Nephron progenitor cell (in vitro differentiated cells): ENCODE results near the gene C1orf146.

Experiments used
- DNase-seq: peaks from one replicate; pipeline ENCODE4 v3.0.0; 2021
- H3K27ac Mint-ChIP-seq: 2 replicates; pipeline ENCODE4 v1.8.0; 2021; ENCODE audit warnings: mild to moderate bottlenecking, moderate library complexity, mixed read lengths
- H3K27me3 Mint-ChIP-seq: 2 replicates; pipeline ENCODE4 v1.8.0; 2021; ENCODE audit warnings: mild to moderate bottlenecking, low read depth, mixed read lengths; ENCODE audit not compliant: poor library complexity
- H3K36me3 Mint-ChIP-seq: 2 replicates; pipeline ENCODE4 v1.8.0; 2021; ENCODE audit warnings: low read depth, mixed read lengths
- H3K4me1 Mint-ChIP-seq: 2 replicates; pipeline ENCODE4 v1.8.0; 2021; ENCODE audit warnings: mixed read lengths
- H3K4me3 Mint-ChIP-seq: 2 replicates; pipeline ENCODE4 v1.8.0; 2021; ENCODE audit warnings: mild to moderate bottlenecking, moderate library complexity, mixed read lengths
- H3K9me3 Mint-ChIP-seq: 2 replicates; pipeline ENCODE4 v1.8.0; 2021; ENCODE audit warnings: mild to moderate bottlenecking, moderate library complexity, mixed read lengths
- TF ChIP-seq, protein P1 (sequence below): fragments of 200-600 bp; sonication (generic); IDR thresholded peaks from 2 replicates; pipeline ENCODE4 v1.5.0; 2021; ENCODE audit warnings: antibody characterized with exemption

Gene C1orf146

DNA sequence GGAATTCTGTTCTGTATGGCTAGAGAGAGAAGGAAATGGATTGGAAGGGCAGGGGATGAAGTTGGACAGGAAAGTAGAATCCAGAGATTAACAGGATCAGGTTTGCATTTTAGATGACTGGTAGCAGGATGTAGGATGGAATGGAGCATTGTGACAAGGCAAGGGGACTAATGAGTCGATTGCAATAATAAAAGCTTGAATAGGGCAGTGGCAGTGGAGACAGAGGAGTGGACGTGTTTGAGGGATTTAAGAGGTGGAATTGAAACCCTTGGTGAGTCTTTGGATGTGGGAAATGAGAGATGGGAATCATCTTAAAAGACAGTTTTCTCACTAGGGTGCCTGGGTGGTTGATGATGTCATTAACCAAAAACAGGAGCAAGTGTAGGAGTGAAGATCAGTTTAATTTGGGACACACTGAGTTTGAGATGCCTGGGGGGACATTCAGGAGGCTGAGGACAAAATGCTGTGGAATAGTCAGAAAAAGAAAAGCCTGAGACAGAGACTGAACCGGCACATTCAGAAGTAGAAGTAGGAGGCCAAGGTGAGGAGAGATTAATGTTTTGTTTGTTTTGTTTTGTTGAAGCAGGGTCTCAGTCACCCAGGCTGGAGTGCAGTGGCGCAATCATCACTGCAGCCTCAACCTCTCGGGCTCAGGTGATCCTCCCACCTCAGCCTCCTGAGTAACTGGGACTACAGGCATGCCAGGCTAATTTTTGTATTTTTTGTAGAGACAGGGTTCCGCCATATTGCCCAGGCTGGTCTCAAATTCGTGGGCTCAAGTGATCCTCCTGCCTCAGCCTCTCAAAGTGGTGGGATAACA, 29.1 kb upstream of the C1orf146 start:
- no peaks in the 10 kb centered on the region for H3K36me3 Mint-ChIP-seq
- H3K27me3 Mint-ChIP-seq: peaks cover 4% of the 10 kb centered on the region
- TF ChIP-seq, protein P1, sequence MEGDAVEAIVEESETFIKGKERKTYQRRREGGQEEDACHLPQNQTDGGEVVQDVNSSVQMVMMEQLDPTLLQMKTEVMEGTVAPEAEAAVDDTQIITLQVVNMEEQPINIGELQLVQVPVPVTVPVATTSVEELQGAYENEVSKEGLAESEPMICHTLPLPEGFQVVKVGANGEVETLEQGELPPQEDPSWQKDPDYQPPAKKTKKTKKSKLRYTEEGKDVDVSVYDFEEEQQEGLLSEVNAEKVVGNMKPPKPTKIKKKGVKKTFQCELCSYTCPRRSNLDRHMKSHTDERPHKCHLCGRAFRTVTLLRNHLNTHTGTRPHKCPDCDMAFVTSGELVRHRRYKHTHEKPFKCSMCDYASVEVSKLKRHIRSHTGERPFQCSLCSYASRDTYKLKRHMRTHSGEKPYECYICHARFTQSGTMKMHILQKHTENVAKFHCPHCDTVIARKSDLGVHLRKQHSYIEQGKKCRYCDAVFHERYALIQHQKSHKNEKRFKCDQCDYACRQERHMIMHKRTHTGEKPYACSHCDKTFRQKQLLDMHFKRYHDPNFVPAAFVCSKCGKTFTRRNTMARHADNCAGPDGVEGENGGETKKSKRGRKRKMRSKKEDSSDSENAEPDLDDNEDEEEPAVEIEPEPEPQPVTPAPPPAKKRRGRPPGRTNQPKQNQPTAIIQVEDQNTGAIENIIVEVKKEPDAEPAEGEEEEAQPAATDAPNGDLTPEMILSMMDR: no peak
- no peak overlapping the region for H3K4me3 Mint-ChIP-seq
- H3K9me3 Mint-ChIP-seq: no peaks in the 10 kb centered on the region
- peak overlapping the region; percentile 60 for H3K27ac Mint-ChIP-seq
- DNase-seq: no peak
- H3K4me1 Mint-ChIP-seq: no peaks in the 10 kb centered on the region

DNA sequence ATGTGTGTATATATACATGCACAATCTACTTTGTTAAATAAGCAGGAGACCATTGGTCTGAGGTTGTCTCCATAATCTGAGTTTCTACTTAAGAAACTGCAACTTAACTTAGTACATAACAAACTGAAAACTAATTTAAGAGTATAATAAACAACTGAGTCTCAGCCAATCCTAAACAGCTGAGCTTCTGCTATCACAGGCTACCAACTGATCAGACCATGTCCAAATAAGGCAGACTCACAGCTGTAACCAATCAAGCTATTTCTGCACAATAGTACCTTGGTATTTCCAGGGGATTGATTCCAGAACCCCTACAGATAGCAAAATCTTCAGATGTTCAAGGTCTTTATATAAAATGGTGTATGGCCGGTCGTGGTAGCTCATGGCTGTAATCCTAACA, 26.0 kb upstream of the C1orf146 start:
- peaks cover 4% of the 10 kb centered on the region for H3K27me3 Mint-ChIP-seq
- no peaks in the 10 kb centered on the region for H3K4me1 Mint-ChIP-seq
- TF ChIP-seq, protein P1: no peak
- no peak overlapping the region for H3K4me3 Mint-ChIP-seq
- H3K36me3 Mint-ChIP-seq: no peaks in the 10 kb centered on the region
- no peaks in the 10 kb centered on the region for H3K9me3 Mint-ChIP-seq
- DNase-seq: no peak
- H3K27ac Mint-ChIP-seq: no peak overlapping the region

DNA sequence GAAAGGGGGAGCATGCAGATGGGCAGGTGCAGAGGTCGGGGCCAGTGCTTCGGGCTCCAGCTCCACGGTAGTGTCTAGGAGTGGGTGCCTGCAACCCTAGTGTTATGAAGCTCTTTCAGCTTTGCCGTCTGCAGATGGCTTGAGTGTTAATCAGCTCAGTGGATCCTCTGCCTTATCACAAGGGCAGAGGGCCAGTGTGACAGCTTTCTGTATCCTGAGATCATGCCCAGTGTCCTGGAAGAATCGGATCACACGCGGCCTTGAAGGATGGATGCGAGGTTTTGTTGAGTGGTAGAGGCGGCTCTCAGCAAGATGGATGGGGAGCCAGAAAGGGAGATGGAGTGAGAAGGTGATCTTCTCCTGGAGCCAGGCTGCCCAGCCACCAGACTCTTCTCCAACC, 25.5 kb upstream of the C1orf146 start:
- no peaks in the 10 kb centered on the region for H3K9me3 Mint-ChIP-seq
- DNase-seq: no peak
- TF ChIP-seq, protein P1: no peak
- no peaks in the 10 kb centered on the region for H3K36me3 Mint-ChIP-seq
- H3K27ac Mint-ChIP-seq: no peak overlapping the region
- no peak overlapping the region for H3K4me3 Mint-ChIP-seq
- peaks cover 4% of the 10 kb centered on the region for H3K27me3 Mint-ChIP-seq
- no peaks in the 10 kb centered on the region for H3K4me1 Mint-ChIP-seq

DNA sequence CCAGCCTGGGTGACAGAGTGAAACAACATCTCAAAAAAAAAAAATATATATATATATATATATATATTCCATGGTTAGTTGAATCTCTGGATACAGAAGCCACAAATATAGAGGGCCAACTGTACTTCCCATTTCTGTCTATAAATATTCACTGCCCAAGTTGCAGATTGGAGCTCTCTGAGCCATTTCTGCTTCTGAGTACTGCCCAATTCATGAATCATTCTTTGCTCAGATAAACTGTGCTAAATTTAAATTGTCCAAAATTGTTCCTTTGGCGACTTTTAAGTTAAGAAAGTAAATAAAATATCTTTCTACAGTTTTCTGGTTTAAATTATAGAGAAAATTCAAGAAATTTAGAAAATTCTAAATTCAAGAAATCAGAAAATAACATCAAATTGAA, 23.2 kb upstream of the C1orf146 start:
- TF ChIP-seq, protein P1: no peak
- Mint-ChIP-seq H3K4me1 (no peaks in the 10 kb centered on the region), H3K4me3 (no peak overlapping the region), H3K9me3 (no peaks in the 10 kb centered on the region), H3K27ac (no peak overlapping the region), H3K27me3 (peaks cover under 1% of the 10 kb centered on the region), H3K36me3 (no peaks in the 10 kb centered on the region)
- DNase-seq: no peak

DNA sequence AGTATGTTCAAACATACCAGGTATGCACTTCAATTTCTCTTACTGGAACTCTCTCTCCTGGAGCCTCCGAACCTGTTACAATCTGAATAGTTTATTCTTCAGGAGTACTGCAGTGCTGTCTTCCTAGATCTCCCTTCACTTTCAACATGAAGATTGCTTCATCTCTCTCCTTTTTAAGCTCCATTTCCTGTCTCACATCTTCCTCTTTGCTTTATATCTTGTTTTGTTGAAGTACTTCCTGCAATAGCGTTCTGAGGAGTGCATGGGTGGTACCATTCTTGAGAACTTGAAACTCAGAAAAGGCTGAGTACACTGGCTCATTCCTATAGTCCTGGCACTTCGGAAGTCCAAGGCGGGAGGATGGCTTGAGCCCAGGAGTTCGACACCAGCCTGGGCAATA, 15.7 kb upstream of the C1orf146 start:
- TF ChIP-seq, protein P1: no peak
- Mint-ChIP-seq H3K4me3 (no peak overlapping the region), H3K4me1 (no peaks in the 10 kb centered on the region), H3K27me3 (peaks cover 3% of the 10 kb centered on the region), H3K9me3 (peaks cover 4% of the 10 kb centered on the region), H3K27ac (no peak overlapping the region), H3K36me3 (no peaks in the 10 kb centered on the region)
- DNase-seq: no peak

DNA sequence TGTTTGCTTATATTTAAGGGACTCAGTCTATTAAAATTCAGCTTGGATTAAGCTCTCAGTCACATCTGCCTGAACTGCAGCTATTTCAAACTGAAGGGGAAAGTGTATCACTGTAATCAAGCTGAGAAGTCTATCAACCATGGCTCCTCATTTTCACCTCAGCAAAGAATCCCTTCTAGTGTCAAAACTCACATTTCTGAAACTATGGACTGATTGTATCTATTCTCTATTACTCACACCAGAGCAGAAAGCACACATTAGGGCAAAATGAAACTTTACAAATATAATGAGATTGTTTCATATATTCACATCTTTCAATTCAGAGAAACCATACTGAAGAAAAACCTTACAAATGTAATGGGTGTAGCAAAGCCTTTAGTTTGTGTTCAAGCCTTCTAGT, 14.6 kb upstream of the C1orf146 start:
- H3K4me1 Mint-ChIP-seq: no peaks in the 10 kb centered on the region
- no peak for DNase-seq

More for the DNA sequence above, 14.6 kb upstream of the C1orf146 start:
- H3K27ac Mint-ChIP-seq: no peak overlapping the region
- H3K36me3 Mint-ChIP-seq: no peaks in the 10 kb centered on the region
- TF ChIP-seq, protein P1: no peak
- peaks cover 3% of the 10 kb centered on the region for H3K27me3 Mint-ChIP-seq
- H3K9me3 Mint-ChIP-seq: peaks cover 11% of the 10 kb centered on the region
- no peak overlapping the region for H3K4me3 Mint-ChIP-seq
